ENCODE measurements around the gene NARS2.
"Not testable (repeated sequence)": the region's sequence is repeated elsewhere in the genome, so short reads cannot be mapped to it uniquely, and the experiment has no call there.

Gene NARS2, protein sequence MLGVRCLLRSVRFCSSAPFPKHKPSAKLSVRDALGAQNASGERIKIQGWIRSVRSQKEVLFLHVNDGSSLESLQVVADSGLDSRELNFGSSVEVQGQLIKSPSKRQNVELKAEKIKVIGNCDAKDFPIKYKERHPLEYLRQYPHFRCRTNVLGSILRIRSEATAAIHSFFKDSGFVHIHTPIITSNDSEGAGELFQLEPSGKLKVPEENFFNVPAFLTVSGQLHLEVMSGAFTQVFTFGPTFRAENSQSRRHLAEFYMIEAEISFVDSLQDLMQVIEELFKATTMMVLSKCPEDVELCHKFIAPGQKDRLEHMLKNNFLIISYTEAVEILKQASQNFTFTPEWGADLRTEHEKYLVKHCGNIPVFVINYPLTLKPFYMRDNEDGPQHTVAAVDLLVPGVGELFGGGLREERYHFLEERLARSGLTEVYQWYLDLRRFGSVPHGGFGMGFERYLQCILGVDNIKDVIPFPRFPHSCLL

DNA sequence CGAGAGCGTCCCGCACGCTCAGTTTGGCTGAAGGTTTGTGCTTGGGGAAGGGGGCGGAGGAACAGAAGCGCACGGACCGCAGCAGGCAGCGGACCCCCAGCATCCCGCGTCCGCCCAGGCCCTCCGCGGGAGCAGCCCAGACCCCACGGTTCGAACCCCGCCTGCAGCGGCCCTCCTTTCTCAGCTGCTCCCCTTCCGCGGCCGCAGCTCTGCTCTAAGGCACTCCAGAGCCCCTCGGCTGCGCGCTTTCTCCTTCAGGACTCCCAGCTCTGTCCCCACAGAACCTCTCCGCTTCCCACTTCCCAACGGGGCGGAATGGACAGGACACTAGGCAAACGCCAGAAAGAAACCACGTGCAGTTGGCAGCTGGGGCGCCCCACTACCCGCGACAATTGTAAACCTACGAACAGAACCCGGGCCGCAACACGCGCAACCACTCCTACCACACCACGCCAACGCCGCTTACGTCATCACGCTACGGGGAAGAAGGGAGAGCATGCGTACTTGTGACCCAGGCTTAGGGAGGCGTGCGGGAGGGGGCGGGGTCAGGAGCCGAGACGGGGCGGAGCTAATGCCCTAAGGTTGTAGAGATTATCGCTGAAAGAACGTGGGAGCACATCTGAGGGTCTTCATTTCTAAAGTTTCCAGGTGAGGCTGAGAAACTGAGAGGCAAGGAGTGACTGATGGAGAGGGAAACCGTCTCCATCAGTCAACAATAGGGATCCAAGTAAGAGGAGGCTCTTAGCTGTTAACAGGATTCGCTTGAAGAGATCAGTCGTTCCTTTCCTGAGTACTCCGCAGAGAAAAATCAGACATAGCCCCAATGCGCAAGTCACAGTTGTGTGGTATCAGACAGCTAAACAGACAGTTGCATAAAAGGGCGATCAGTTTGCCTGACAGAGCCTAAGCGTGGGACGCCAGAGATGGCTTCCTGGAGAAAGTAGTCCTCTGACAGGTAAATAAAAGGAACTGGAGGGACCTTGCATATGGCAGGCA, at the start of gene NARS2:
Gene NARS2 (minus strand): TSS at position 479 of the 996 bp plus-strand sequence. CDS start 376 bp downstream, at position 103.
- DNase-seq (ENCODE audit: low read depth) = peak; percentile 95

DNA sequence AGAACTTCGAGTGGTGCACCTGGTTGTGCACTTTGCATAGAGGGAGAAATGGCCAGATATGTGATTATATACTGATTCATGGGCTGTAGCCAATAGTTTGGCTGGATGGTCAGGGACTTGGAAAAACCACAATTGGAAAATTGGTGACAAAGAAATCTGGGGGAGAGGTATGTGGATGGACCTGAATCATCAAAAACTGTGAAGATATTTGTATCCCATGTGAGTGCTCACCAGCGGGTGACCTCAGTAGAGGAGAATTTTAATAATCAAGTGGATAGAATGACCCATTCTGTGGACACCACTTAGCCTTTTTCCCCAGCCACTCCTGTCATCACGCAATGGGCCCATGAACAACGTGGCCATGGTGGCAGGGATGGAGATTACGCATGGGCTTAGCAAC, 48.0 kb upstream of the NARS2 start:
- no peak for DNase-seq (ENCODE audit: low read depth)

DNA sequence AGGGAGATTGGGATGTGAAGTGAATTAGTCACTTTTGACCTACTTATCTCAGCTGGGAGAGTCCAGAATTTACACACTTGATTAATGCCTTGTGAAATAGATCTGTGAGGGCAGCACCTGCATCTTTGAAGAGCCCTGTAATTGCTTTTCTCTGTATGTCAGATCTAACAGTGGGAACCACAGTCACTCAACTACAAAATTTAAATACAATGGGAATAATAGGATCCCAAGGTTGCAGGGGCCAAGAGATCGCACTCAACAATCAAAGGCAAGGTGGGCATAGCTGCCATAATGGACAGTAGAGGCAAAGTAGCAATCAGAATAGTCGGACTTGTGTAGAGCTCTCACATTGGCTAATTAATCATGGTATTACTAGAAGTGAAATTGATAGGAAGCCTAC, 45.5 kb upstream of the NARS2 start:
- DNase-seq (ENCODE audit: low read depth) = no peak

DNA sequence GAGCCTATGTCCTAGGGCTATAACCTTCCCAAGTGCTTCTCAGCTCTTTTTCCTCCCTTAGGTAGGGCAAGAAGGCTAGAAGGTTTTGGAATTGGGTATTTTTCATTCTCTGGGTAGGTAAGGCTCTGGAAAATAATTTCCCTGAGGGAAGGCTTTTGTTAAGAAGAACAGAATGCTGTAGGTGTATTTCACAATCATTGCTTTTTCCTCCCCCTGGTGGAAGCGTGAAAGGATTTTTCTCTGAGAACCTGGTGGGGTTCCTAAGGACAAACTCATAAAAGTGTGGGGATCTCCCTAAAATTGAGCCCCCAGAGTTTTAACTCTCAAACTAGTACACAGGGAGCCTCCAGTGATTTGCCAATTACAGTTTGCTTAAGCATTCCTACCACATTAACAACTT, 41.1 kb upstream of the NARS2 start:
- no peak for DNase-seq (ENCODE audit: low read depth)

DNA sequence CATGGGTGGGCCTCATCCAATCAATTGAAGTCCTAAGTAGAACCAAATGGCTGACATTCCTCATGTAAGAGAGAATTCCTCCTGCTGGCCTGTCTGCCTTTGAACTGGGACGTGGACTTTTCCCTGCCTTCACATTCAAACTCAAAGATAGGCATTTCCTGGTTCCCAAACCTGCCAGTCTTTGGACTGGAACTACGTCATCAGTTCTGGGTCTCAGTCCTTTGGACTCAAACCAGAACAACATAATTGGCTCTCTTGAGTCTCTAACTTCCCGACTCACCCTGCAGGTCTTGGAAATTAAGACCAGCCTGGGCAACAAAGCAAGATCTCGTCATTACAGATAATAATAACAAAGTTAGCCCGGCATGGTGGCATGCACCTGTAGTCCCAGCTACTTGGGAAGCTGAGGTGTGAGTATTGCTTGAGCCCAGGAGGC, 38.7 kb upstream of the NARS2 start:
- no peak for DNase-seq (ENCODE audit: low read depth)

DNA sequence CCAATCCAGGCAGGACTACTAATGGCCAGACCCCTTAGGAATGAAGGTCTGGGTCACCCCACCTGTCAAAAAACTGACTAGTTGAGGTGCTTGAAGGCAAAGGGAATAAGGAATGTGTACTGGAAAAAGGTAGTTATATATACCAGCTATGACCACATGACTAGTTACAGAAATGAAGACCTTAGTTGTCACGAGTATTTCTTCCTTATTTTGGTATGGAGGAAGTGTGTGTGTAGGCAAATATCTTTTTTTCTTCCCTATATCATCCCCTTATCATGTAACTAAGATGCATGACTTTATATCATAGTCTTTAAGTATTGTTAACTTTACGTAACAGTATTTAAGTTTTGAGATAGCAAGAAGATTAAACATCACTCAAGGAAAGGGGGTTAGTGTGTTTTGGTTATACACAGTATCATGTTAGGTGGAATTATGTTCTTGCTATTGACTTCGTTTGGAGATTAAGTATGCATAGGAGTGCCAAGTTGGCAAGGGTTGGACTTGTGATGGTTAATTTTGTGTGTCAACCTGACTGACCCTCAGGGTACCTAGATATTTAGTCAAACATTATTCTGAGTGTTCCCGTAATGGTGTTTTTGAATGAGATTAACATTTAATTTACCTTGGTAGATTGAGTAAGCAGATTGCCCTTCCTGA, 38.2 kb upstream of the NARS2 start:
- no peak for DNase-seq (ENCODE audit: low read depth)

DNA sequence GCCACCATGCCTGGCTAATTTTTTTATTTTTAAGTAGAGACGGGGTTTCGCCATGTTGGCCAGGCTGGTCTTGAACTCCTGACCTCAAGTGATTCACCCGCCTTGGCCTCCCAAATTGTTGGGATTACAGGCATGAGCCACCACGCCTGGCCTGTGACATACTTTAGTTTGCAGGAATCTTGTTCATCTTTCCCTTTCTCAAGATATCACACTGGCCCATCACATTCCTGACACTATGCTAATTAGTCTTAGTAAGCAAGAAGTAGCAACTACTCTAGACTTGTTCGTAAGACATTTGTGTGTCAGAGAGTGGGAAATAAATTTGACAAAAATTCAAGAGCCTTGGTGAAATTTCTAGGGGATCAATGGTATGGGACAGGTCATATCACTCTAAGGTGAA, 34.7 kb upstream of the NARS2 start:
- not testable (repeated sequence) for DNase-seq (ENCODE audit: low read depth)

DNA sequence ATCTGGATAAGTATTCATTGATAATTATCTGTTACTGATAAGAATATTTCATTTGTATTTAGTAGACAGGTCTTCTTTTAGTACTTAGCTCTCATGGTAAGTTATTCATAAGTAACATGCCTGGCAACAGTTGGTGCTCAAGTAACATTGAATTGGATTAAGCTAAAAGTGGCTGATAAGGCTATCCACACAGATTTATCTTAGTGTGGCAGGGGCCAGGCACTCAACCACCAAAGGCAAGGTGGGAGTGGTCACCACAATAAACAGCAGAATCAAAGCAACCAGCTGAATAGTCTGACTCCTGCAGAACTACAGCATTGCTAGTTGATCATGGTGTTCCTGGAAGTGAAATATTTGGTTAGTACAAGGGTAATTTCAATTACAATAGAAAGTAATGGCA, 33.0 kb upstream of the NARS2 start:
- no peak for DNase-seq (ENCODE audit: low read depth)

DNA sequence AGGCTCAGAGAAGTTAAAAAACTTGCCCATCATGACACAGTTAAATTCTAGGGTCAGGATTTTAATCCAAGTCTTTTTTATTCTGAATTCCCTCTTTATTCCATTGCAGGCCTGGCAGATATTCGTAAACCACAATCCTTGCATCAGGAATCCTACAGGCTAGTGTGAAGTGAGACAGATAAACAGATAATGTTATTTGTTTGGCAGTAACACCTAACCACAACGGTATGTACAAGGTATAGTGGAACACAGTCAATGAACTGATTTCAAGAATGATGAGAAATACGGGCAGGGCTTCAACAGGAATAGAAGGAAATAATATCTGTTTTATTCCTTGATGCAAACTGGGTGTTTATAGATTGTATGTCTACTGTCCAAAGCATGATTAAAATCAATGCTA, 32.0 kb upstream of the NARS2 start:
- no peak for DNase-seq (ENCODE audit: low read depth)

DNA sequence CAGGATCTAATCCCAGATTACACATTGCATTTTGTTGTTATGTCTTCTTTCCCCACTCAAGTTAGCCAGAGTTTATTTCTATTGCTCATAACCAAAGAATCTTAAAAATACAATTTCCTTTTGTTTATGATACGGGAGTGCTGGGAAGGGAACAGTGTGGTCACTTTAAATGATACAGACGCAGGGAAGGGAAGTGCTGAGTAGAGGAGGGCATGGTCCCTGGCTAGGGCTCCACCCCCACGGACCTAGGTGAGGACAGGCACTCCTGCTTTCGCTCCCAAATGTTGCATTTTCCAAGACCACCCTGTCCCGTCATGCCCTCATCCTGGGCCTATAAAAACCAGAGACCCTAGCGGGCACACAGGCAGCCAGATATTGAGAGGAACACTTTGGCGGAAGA, 30.6 kb upstream of the NARS2 start:
- no peak for DNase-seq (ENCODE audit: low read depth)

DNA sequence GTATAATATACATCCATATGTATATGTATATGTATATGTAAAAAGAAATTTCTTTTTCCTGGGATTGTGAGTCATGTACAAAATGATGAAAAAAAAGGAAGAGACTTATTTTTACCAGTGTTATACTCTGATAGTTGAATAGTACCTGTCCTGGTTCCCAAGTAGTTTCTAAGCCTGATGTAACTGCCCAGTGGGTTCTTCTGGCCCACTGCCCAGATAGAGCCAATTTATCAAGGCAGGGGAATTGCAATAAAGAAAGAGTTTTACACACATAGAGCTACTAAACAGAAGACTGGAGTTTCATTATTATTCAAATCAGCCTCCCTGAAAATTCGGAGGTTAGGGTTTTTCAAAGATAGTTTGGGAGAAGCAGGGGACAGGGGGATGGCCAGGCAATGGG, 29.1 kb upstream of the NARS2 start:
- DNase-seq (ENCODE audit: low read depth) = no peak

DNA sequence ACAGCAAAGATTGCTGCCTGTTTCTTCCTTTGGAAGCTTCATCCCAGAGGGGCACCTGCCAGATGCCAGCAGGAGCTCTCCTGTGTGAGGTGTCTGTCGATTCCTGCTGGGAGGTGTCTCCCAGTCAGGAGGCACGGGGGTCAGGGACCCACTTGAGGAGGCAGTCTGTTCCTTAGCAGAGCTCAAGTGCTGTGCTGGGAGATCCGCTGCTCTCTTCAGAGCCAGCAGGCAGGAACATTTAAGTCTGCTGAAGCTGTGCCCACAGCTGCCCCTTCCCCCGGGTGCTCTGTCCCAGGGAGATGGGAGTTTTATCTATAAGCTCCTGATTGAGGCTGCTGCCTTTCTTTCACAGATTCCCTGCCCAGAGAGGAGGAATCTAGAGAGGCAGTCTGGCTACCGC, 28.1 kb upstream of the NARS2 start:
- not testable (repeated sequence) for DNase-seq (ENCODE audit: low read depth)

DNA sequence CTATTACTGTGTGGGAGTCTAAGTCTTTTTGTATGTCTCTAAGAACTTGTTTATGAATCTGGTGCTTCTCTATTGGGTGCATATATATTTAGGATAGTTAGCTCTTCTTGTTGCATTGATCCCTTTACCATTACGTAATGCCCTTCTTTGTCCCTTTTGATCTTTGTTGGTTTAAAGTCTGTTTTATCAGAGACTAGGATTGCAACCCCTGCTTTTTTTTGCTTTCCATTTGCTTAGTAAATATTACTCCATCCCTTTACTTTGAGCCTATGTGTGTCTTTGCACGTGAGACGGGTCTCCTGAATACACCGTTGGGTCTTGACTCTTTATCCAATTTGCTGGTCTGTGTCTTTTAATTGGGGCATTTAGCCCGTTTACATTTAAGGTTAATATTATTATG, 26.4 kb upstream of the NARS2 start:
- DNase-seq (ENCODE audit: low read depth) = not testable (repeated sequence)

DNA sequence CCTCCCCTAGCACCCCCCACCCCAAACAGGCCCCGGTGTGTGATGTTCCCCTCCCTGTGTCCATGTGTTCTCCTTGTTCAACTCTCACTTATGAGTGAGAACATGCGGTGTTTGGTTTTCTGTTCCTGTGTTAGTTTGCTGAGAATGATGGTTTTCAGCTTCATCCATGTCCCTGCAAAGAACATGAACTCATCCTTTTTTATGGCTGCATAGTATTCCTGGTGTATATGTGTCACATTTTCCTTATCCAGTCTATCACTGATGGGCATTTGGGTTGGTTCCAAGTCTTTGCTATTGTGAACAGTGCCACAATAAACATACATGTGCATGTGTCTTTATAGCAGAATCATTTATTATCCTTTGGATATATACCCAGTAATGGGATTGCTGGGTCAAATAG, 22.9 kb upstream of the NARS2 start:
- not testable (repeated sequence) for DNase-seq (ENCODE audit: low read depth)

DNA sequence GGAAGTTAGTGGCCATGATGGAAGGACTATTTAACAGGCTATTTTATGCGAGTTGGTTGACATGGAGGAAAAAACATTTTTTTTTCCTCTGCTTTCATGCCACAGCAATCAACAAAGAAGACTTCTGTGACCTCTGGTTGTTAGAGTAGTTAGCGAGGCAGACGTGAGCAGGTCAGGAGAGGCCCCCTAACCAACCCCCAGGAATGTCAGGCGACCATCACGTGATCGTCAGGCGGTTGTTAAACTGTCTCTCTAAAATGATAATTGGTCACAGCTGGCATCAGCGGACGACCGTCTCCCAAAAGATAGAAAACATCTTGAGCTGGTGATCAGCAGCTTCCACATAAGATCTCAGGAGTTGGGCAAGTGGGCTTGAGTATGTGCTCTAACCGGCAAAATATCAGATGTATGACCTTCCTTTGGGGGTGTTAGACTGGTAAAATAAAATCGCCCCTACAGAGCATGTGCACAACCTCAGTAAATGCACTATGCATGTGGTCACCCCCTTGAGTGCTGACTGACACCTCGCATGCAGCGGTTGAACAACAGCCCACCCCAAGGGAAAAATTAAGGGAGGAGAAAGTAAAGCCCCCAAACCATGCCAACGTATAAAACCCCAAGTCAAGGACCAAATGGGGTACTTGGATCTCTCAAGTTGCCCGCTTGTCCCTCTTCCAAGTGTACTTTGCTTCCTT, 20.9 kb upstream of the NARS2 start:
- no peak for DNase-seq (ENCODE audit: low read depth)

DNA sequence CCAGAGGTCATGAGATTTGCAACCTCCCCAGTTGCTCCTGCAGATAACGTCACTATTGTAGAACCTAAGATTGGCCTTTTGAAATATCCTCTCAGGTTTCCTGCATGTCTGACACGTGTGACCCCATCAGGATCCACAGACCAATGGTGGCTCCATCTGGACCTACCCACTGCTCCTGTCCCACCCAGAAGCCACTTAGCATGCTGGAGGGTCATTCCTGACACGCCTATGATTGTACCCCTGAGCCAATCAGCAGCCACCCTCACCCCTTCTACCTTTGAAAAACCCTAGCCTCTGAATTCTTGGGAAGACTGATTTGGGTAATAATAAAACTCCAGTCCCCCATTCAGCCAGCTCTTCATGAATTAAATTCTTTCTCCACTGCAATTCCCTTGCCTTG, 20.1 kb upstream of the NARS2 start:
- no peak for DNase-seq (ENCODE audit: low read depth)

DNA sequence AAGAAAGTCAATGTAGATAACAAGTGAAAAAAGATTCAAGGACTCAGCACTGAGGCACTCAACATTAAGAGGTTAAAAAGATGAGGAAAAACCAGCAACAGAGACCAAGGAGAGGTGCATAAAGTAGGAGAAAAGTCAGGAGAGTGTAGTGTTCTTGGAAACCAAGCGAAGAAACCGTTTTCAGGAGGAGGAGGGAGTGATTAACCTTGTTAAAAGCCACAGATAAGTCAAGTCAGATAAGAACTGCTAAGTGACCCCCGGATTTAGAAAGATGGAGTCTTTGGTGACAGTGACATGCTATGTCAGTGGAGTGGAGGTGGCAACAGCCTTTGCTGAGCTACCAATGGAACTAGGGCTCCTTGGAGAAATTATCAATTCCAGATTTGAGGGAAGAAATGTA, 13.9 kb upstream of the NARS2 start:
- no peak for DNase-seq (ENCODE audit: low read depth)

DNA sequence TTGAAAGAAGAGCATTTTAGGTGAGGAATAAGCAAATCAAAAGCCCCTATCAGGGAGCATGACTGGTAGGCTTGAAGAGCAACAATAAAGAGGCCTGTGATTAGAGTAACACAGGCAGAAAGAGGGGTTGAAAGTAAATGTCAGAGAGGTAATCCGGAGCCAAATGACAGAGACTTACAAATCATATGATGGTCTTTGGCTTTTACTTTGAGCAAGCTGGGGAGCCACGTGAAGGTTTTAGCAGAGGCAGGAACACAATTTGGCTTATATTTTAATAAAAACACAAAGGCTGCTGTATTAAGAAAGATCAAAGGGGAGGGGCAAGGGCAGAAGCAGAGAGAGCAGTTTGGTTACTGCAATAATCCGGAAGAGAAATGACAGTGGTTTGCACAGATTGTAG, 12.8 kb upstream of the NARS2 start:
- DNase-seq (ENCODE audit: low read depth) = no peak

DNA sequence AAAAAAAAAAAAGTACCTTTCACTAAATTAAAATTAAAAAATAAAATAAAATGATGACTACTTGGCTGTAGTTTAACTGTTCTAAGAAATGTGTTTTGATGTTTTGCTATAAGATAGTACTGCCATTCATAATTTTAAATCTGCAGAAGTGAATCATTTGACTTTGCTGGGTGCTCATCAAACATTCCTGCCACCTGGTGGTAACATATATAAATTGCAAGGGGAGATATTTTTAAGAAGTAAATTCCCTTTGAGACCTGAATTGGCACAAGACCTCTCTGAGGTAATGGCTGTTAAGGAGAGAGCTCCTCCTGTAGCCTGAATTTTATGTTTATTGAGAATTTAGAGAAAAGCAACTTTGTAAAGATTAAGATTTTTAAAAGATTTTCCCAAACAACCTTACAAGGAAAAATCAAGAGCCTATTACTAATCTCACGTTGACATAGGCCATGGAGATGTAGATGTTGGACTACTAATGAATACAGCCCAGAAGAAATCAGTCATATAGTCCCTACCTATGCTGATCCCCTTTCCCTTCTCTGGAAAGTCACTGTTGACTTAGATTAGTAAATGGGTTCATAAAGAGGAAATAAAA, 11.9 kb upstream of the NARS2 start:
- DNase-seq (ENCODE audit: low read depth) = no peak

DNA sequence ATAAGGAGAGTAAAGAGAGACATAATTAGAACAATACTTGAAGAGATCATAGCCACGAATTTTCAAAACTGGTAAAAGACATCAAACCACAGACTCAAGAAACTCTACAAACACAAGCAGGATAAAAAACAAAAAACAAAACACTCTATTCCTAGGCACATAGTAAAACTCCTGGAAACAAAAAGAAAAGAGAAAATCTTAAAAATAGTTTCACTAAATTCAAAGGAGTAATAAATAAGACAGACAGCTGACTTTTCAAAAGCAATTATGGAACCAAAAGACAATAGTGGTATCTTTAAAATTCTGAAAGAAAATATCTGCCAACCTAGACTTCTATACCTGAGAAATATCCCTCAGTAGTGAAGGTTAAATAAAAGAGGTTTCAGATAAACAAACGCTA, 9.2 kb upstream of the NARS2 start:
- no peak for DNase-seq (ENCODE audit: low read depth)

DNA sequence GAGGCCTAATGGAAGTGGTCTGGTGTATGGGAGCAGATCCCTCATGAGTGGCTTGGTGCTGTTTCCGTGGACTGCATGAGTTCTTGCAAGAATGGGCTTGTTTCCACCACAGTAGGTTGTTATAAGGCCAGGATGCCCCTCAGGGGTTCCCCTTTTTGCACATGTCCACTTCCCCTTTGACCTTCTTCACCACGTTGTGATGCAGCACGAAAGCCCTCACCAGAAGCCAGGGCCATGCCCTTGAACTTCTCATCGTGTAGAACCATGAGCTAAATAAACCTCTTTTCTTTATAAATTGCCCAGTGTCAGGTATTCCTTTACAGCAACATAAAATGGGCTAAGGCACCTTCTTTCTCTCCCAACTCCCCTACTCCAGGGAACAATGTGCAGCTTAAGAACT, 2.8 kb upstream of the NARS2 start:
- DNase-seq (ENCODE audit: low read depth) = no peak

Measured in stromal cell of bone marrow (primary cell).